T-helper 22 cell (primary cell): Measurements from ENCODE around the gene PLEK.
"Not testable (repeated sequence)": the region's sequence is repeated elsewhere in the genome, so short reads cannot be mapped to it uniquely, and the experiment has no call there.

ENCODE experiments used
- DNase-seq: peaks from one replicate; pipeline ENCODE4 v3.0.0-alpha.2; 2020; ENCODE audit warnings: low read depth

Gene PLEK

DNA sequence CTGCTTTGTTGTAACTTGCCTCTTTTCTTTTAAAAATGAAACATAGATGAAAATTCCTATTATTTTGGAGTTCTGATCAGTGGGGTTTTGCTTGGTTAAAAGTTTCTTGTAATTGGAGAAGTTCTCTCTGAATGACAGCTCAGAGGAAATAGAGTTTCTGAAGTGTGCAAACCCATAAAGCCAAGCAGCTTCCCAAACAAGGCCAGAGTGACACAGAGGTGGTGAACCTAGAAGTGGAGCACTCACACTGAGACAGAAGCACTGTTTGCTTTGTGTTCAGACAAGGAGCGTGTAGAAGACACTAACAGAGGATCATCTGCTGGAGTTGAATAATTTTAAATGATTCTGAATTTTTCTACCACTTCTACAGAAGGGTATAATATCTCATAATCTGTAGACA lies 52.8 kb downstream of the PLEK start:
- no peak for DNase-seq

- DNase-seq: no peak
These were observed 53.3 kb downstream of the PLEK start for GRCh38 chr2:68418419-68418818.

DNA sequence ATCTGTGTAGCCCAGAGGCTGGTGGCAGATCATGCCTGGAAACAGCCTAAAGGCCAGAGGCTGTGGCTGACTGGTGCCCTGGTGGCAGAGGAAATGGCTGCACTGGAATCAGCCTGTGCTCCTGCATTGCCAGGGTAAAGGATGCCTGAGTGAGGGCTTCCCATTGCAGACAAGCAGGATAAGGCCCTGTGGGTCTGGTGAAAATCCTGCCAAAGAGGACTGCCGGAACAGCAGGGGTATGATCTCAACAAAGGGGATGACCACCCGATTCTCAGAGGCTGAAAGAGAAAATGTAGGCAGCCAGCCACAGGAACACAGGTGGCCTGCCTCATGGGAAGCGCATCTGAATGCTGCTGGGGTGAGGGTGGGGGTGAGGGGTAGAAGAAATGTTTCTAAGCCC lies 53.8 kb downstream of the PLEK start:
- DNase-seq: no peak

DNA sequence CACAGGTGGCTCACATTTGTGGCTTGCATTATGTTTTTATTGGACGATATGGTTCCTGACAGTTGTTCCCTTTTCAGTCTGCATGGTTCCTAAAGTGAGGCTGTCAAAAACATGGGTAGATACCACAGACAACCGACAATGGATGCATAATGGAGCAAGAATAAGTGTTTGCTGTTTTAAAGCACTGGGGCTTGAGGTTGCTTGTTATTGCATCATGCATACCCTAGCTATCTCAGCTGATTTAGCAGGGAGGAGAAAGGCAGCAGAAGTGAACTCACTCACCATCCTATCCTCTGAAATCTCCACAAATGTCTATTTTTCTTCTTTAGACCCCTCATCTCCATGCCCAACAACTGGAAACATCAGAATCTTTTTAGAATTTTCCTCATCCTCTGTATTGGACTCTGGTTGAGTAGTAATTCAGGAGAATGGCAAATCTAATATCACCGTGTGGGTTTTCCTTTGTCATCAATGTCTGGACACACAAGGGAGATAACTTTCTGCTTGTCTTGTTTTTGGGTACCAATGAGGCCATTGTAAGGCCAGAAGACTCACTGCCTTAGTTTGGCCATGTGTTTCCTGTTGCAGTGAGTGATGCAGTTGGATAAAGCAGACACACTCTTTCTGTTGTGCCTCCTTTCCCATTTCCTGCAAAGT lies 55.3 kb downstream of the PLEK start:
- no peak for DNase-seq

GRCh38 chr2:68423966-68424650 lies 59.0 kb downstream of the PLEK start:
- no peak for DNase-seq

DNA sequence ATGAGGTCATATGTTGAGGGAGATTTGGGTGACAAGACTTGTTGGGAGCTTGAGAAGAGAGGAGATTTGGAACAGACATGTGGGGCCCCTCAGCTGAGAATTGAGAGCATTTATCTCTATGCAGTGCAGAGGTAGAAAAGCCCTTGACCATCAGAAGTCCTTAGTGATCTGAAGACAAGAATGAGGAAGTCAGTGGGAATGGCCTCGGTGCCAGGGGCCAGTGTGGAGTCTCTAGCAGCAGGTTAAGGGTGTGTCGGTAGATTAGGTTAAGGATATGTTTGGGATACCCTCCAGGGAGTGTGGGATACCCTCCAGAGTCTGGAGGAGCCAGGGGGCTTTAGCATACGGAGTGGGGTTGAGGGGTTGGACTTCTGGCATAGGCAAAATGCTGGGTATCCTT lies 60.4 kb downstream of the PLEK start:
- no peak for DNase-seq

DNA sequence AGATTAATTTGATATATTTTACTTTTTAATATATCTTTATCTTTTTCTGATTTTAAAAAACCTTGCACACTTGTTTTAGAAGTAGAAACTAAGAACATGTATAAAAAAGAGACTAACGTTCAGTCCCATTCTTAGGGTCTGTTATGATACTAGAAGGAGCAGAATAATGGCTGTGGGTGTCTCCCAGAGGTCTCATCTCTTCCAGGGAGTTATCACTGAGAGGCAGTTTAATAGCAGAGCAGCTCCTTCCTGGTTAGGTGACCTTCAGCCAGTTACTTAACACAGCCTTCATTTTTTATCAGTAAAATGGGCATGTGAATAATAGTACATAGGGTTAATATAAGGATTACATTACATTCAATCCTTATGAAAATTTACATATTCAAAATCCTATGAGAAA lies 61.4 kb downstream of the PLEK start:
- no peak for DNase-seq

DNA sequence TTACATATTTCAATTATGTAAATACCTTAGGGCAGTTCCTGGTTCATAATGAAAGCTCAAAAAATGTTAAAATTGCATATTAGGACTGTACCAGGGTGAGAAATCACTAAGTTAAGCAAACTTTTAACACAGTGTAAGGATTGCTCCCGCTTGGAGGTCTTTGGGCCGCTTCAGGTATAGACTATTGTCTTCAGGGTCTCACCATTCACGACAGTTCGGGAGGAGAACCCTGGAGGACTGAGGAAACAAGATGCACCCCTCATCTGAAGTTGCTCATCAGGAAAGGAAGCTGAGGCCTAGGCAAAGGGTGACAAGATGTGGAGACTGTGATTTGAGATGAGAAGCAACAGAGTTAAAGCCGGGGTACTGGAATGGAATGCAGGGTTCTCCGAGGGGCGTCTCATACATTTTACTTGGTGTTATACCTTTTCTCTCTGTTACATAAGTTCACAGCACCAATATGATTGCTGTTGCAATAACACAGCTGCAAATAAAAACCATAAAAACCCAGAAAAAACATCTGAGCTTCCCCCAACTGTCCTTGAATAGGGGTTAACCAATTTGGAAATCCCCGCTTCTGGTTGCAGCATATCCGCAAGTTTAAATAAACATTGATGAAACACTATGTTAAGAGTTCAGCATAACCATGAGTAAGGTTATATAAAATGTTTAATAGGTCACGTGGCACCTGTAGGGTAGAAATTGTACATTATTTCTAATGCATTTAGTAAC lies 61.9 kb downstream of the PLEK start:
- DNase-seq: no peak

DNA sequence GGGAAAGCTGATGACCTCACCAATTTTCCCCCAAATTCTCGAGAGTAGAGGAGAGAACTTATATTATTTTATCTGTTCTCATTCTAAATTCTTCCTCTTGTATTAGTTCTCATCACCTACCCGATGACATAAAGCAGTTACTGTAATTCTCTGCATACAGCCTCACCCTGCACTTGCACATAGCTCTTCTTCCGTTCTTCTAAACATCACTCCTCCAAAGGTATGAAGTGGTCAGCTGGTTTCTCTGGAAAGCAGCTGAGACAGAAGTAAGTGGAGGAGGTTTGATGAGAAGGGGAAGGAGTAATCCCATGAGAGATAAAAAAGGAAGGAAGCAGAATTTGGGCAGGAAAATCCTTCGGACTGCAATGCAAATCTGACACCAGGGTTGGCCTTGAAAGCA lies 63.0 kb downstream of the PLEK start:
- no peak for DNase-seq

DNA sequence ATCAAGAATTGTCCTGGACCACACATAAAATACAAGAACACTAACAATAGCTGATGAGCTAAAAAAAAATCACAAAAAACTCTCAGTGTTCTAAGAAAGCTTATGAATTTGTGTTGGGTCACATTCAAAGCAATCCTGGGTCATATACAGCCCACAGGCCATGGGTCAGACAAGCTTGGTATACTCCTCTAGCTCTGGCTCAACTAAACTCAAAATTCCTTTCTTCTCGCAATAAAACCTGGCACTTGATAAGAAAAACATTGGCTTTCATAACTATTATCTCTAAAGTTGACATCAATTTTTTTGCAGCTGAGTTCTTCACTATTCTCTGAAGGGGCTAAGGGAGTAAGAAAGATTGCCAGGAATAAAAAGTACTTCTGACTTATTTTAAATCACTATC lies 63.7 kb downstream of the PLEK start:
- DNase-seq: no peak

GRCh38 chr2:68429311-68429826 lies 64.3 kb downstream of the PLEK start:
- no peak for DNase-seq

GRCh38 chr2:68431316-68431972 lies 66.4 kb downstream of the PLEK start:
- no peak for DNase-seq

DNA sequence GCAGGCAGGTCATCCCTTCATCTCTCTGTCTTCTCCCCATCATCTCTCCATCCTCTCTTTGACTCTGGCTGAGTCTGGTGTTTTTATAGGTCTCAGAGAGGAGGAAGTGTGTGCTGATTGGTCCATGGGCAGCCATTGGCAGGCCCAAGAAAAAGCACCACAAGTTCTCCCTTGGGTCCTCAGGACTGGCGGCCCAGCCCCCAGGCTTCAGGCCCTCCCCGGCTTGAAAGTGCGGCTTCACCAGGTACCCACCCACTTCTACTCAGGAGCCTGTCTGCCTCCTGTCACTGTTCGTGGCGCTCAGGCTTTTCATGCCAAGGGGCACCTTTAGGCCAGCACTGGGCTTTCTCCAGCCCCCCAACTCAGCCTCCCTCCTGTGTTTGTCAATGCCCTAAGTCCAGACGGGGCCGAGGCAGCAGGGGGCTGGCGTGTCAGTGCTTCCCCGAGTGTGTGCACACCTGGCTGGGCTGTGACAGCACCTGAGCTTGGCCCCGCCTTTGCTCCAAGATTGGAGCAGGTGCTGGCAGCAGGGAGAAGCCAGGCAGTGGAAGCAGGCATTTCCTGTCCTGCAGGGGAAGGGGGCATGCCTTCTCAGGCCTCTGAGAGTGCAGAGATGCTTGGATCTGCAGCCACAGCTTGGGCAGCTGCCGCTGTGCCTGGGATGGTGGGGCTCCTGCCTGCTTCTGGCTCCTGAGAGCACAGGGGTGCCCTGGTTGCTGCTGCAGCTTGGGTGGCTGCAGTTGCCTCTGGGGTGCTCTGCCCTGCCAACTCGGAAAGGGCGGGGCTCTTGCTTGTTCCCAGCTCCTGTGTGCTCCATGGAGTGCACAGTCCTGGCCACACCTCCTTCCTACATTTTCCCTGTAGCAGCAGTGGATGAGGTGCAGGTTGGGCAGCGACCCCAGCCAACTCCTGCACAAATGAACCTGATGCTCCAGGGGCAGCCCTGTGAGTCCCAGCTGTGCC lies 67.9 kb downstream of the PLEK start:
- DNase-seq: no peak

- no peak for DNase-seq
These were observed 69.9 kb downstream of the PLEK start for GRCh38 chr2:68434981-68435380.

DNA sequence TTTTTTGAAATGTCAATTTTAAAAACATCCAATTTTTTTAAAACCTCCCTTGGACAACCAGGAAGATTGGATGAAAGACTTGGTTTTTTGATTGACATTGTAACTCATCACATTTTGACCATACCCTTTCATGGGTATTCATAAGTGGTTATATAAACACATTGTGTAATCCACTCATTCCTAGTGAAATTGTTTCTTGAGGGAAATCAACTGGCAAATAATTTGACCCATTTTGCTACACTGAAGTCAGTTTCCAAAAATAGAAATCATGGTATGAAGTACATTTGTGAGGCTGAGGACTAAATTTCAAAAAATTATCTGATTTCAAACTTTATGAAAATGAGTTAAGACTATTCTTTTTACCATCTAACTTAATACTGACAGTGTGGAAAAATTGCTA lies 70.5 kb downstream of the PLEK start:
- DNase-seq: no peak

GRCh38 chr2:68436270-68436669 lies 71.2 kb downstream of the PLEK start:
- DNase-seq: no peak

DNA sequence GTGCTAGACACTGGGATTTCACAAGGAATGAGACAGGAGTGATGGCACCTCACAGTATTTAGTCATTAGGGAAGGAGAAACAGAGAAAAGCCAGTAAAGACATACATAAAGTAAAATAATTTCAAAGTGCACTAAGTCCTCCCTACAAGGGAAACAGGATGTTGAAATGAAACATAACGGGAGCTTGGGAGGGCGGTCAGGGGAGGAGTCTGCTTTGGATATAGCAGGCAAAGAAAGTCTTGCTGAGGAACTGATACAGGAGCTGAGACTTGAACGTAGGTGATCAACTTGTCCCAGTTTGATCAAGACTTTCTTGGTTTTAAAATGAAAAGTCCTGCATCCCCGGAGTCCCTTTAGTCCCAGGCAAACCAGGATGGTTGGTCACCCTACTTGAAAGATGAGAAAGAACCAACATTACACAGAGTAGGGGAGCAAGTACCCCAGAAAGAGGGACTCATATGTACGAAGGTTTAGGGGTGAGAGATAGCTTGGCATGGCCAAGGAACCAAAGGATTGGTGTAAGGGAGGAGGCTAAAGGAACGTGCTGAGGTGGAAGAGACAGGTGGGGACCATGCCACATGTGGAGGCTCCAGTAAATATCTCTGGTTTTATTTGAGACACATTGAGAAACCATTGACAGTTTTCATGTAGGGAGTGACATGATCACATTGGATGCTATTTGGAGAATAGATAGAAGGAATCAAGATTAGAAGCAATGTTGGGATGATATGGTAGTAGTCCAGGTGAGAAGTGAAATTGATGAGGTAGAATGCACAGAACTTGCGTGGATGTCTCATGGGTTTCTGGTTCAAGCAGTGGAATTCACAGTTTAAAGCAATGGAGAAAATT lies 73.6 kb downstream of the PLEK start:
- DNase-seq: no peak

GRCh38 chr2:68441179-68441993 lies 76.3 kb downstream of the PLEK start:
- peak; percentile 64 for DNase-seq

DNA sequence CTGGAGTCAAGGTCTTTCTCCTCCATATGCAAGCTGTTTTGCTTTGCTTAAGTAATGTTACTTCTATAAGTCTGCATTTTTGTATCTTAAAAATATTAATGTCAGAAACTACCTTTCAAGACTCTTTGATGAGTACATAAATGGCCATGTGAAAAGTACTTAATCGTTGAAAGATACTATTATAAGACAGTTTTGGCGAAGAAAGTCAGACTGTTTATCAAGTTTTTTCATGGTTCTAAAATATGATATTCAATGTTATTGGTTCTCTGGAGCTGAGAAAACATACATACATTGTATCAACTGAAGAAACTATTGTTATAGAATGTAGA lies 76.9 kb downstream of the PLEK start:
- no peak for DNase-seq

GRCh38 chr2:68446425-68446824 lies 81.3 kb downstream of the PLEK start:
- DNase-seq: not testable (repeated sequence)
